Liver (tissue), 9 donors: ENCODE data around the gene MEIS3. TPM values are rescaled to one million over a fixed set of nuclear protein-coding genes. Genes with fewer than 3 reads are reported as not detected.
A peak's percentile ranks its signal among the peaks of the same experiment; 100 is the strongest.

Experiments
- DNase-seq: peaks from one replicate; pipeline ENCODE4 v3.0.0-alpha.2; 2017; ENCODE audit warnings: low spot score
- H3K27ac ChIP-seq, 2 donors: one replicate each; pipeline ENCODE4 v1.7.0; 2013; ENCODE audit warnings: inconsistent platforms in 2 of 2, low read length in 2 of 2, control low read depth in 1 of 2, low read depth in 1 of 2, mild to moderate bottlenecking in 1 of 2
- H3K27me3 ChIP-seq, 4 donors: one replicate each; pipeline versions ENCODE4 v1.6.1 to v1.7.0; 2013; ENCODE audit warnings: low read length in 3 of 4, inconsistent platforms in 1 of 4, mild to moderate bottlenecking in 1 of 4, moderate library complexity in 1 of 4; ENCODE audit not compliant: control insufficient read depth in 4 of 4, insufficient read depth in 4 of 4
- H3K36me3 ChIP-seq, 4 donors: one replicate each; pipeline versions ENCODE4 v1.6.1 to v1.7.0; 2013; ENCODE audit warnings: low read length in 3 of 4, mild to moderate bottlenecking in 3 of 4, low read depth in 1 of 4, moderate library complexity in 1 of 4; ENCODE audit not compliant: control insufficient read depth in 4 of 4, insufficient read depth in 3 of 4
- H3K4me1 ChIP-seq, 4 donors: one replicate each; pipeline versions ENCODE4 v1.6.1 to v1.7.0; 2013; ENCODE audit warnings: low read length in 3 of 4, mild to moderate bottlenecking in 3 of 4, moderate library complexity in 1 of 4; ENCODE audit not compliant: control insufficient read depth in 4 of 4, insufficient read depth in 4 of 4
- H3K4me3 ChIP-seq, 3 donors: one replicate each; pipeline versions ENCODE4 v1.6.1 to v1.7.0; 2013; ENCODE audit warnings: low read length in 3 of 3, control low read depth in 1 of 3, low read depth in 1 of 3, mild to moderate bottlenecking in 1 of 3
- H3K9ac ChIP-seq, 2 donors: one replicate each; pipeline ENCODE4 v1.7.0; 2013; ENCODE audit warnings: low read length in 2 of 2, mild to moderate bottlenecking in 2 of 2, moderate library complexity in 2 of 2, control low read depth in 1 of 2, low read depth in 1 of 2
- H3K9me3 ChIP-seq, 4 donors: one replicate each; pipeline versions ENCODE4 v1.6.1 to v1.7.0; 2013; ENCODE audit warnings: low read length in 3 of 4; ENCODE audit not compliant: control insufficient read depth in 4 of 4
- EGR1 ChIP-seq, 2 donors: IDR thresholded peaks; 2 replicates each; pipeline ENCODE4 v1.6.1; 2016 to 2018; ENCODE audit warnings: antibody characterized with exemption in 2 of 2, low read depth in 2 of 2
- FOXA1 ChIP-seq: IDR thresholded peaks from 2 replicates; pipeline ENCODE4 v1.6.1; 2016; ENCODE audit warnings: antibody characterized with exemption
- FOXA2 ChIP-seq: IDR thresholded peaks from 2 replicates; pipeline ENCODE4 v1.6.1; 2016; ENCODE audit warnings: antibody characterized with exemption
- GABPA ChIP-seq, 2 donors: IDR thresholded peaks in 1 of 2; conservative IDR thresholded peaks in 1 of 2; 2 replicates each; pipeline ENCODE4 v1.6.1; 2016; ENCODE audit warnings: antibody characterized with exemption in 2 of 2, mild to moderate bottlenecking in 1 of 2, moderate library complexity in 1 of 2
- HNF4A ChIP-seq, 2 donors: conservative IDR thresholded peaks; 2 replicates each; pipeline ENCODE4 v1.6.1; 2016; ENCODE audit warnings: antibody characterized with exemption in 2 of 2, mild to moderate bottlenecking in 2 of 2
- HNF4G ChIP-seq: IDR thresholded peaks from 2 replicates; pipeline ENCODE4 v1.6.1; 2016; ENCODE audit warnings: antibody characterized with exemption
- JUND ChIP-seq, 2 donors: IDR thresholded peaks; 2 replicates each; pipeline ENCODE4 v1.6.1; 2016; ENCODE audit warnings: antibody characterized with exemption in 2 of 2
- NR2F2 ChIP-seq: IDR thresholded peaks from 2 replicates; pipeline ENCODE4 v1.6.1; 2016; ENCODE audit warnings: antibody characterized with exemption
- RAD21 ChIP-seq, 2 donors: IDR thresholded peaks; 2 replicates each; pipeline ENCODE4 v1.6.1; 2016; ENCODE audit warnings: antibody characterized with exemption in 2 of 2, mild to moderate bottlenecking in 2 of 2
- SP1 ChIP-seq: IDR thresholded peaks from 2 replicates; pipeline ENCODE4 v1.6.1; 2018; ENCODE audit warnings: antibody characterized with exemption, mild to moderate bottlenecking
- TAF1 ChIP-seq: conservative IDR thresholded peaks from 2 replicates; pipeline ENCODE4 v1.6.1; 2016; ENCODE audit warnings: antibody characterized with exemption, mild to moderate bottlenecking
- YY1 ChIP-seq: IDR thresholded peaks from 2 replicates; pipeline ENCODE4 v1.6.1; 2016; ENCODE audit warnings: antibody characterized with exemption, mild to moderate bottlenecking
- WGBS: extraction: QIAGEN DNeasy Blood & Tissue Kit; methylation state at CpG from one replicate; pipeline ENCODE4 v1.1.7; 2013; 5-methylcytosine and 5-hydroxymethylcytosine counted together
- polyA plus RNA-seq, 2 donors: library from polyadenylated mRNA; stranded (reverse) in 1 of 2; unstranded in 1 of 2; fragments of 200-250 nt in 1 of 2; fragments of >200 nt in 1 of 2; fragmentation: Nextera tagmentation in 1 of 2; extraction: Ambion mirVana in 1 of 2; gene quantifications; one replicate each; pipeline versions ENCODE4 v1.2.1 to v1.2.3, GENCODE V29; 2013 to 2015
- total RNA-seq, 2 donors: library from RNA; depleted of rRNA; stranded (reverse); fragments of >200 nt; gene quantifications; one replicate each; pipeline ENCODE4 v1.2.3, GENCODE V29; 2014
- TF ChIP-seq, protein P1 (sequence below): IDR thresholded peaks from 2 replicates; pipeline ENCODE4 v1.6.1; 2016; ENCODE audit warnings: antibody characterized with exemption
- TF ChIP-seq, protein P2 (sequence below): IDR thresholded peaks from 2 replicates; pipeline ENCODE4 v1.6.1; 2016; ENCODE audit warnings: antibody characterized with exemption, mild to moderate bottlenecking
- TF ChIP-seq, protein P3 (sequence below): IDR thresholded peaks from 2 replicates; pipeline ENCODE4 v1.6.1; 2016; ENCODE audit warnings: antibody characterized with exemption
- donor health status: healthy.
- donor health status: healthy.
- donor health status: healthy.
- donor health status: healthy.
- donor health status: healthy.

MEIS3 gene
- total and polyA plus RNA-seq, 4 donors, result 0.50 to 1.3 (median 0.89) TPM

GRCh38 chr19:47375694-47376588 is 43.4 kb downstream of the MEIS3 start:
- no peak for DNase-seq
- Histone ChIP-seq H3K27me3 (no peaks in the 10 kb centered on the region), H3K36me3 (peaks cover 3 to 65% (median 26%) of the 10 kb centered on the region in 4 donors), H3K27ac (peak overlapping the region; percentile 29 to 46), H3K4me1 (peaks cover 7 to 16% (median 12%) of the 10 kb centered on the region in 4 donors), H3K9me3 (no peaks in the 10 kb centered on the region), H3K4me3 (no peak overlapping the region), H3K9ac (no peak overlapping the region)
- 97% methylated on average over 30 of the region's 30 CpGs for WGBS
- TF ChIP-seq GABPA (IDR thresholded peaks at IDR 0.05 in 1 of 2, conservative IDR thresholded peaks at IDR 0.05 in 1 of 2) (no peak), JUND (IDR thresholded peaks at IDR 0.05) (no peak), TAF1 (no peak), SP1 (no peak), FOXA1 (no peak), RAD21 (IDR thresholded peaks at IDR 0.05) (no peak), HNF4A (conservative IDR thresholded peaks at IDR 0.05) (no peak), EGR1 (IDR thresholded peaks at IDR 0.05; ENCODE audit: low read depth in 2 of 2) (no peak), NR2F2 (no peak), YY1 (no peak)
- TF ChIP-seq, protein P1, sequence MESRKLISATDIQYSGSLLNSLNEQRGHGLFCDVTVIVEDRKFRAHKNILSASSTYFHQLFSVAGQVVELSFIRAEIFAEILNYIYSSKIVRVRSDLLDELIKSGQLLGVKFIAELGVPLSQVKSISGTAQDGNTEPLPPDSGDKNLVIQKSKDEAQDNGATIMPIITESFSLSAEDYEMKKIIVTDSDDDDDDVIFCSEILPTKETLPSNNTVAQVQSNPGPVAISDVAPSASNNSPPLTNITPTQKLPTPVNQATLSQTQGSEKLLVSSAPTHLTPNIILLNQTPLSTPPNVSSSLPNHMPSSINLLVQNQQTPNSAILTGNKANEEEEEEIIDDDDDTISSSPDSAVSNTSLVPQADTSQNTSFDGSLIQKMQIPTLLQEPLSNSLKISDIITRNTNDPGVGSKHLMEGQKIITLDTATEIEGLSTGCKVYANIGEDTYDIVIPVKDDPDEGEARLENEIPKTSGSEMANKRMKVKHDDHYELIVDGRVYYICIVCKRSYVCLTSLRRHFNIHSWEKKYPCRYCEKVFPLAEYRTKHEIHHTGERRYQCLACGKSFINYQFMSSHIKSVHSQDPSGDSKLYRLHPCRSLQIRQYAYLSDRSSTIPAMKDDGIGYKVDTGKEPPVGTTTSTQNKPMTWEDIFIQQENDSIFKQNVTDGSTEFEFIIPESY, result no peak
- TF ChIP-seq, protein P2, sequence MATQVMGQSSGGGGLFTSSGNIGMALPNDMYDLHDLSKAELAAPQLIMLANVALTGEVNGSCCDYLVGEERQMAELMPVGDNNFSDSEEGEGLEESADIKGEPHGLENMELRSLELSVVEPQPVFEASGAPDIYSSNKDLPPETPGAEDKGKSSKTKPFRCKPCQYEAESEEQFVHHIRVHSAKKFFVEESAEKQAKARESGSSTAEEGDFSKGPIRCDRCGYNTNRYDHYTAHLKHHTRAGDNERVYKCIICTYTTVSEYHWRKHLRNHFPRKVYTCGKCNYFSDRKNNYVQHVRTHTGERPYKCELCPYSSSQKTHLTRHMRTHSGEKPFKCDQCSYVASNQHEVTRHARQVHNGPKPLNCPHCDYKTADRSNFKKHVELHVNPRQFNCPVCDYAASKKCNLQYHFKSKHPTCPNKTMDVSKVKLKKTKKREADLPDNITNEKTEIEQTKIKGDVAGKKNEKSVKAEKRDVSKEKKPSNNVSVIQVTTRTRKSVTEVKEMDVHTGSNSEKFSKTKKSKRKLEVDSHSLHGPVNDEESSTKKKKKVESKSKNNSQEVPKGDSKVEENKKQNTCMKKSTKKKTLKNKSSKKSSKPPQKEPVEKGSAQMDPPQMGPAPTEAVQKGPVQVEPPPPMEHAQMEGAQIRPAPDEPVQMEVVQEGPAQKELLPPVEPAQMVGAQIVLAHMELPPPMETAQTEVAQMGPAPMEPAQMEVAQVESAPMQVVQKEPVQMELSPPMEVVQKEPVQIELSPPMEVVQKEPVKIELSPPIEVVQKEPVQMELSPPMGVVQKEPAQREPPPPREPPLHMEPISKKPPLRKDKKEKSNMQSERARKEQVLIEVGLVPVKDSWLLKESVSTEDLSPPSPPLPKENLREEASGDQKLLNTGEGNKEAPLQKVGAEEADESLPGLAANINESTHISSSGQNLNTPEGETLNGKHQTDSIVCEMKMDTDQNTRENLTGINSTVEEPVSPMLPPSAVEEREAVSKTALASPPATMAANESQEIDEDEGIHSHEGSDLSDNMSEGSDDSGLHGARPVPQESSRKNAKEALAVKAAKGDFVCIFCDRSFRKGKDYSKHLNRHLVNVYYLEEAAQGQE, result no peak

GRCh38 chr19:47374876-47375693 is 44.2 kb downstream of the MEIS3 start:
- no peak overlapping the region for H3K9ac ChIP-seq
- H3K4me1 ChIP-seq, result peaks cover 7 to 16% (median 12%) of the 10 kb centered on the region in 4 donors
- 97% methylated on average over 30 of the region's 30 CpGs for WGBS
- H3K27ac ChIP-seq, result no peak overlapping the region
- H3K4me3 ChIP-seq, result no peak overlapping the region
- no peaks in the 10 kb centered on the region for H3K9me3 ChIP-seq
- DNase-seq, result no peak
- no peaks in the 10 kb centered on the region for H3K27me3 ChIP-seq
- H3K36me3 ChIP-seq, result peaks cover 3 to 57% (median 27%) of the 10 kb centered on the region in 4 donors
- no peak for TF ChIP-seq RAD21 (IDR thresholded peaks at IDR 0.05)
- TF ChIP-seq JUND (IDR thresholded peaks at IDR 0.05), result no peak
- no peak for TF ChIP-seq YY1
- TF ChIP-seq, protein P1, result no peak
- TF ChIP-seq, protein P2, result no peak
- TF ChIP-seq NR2F2, result no peak
- TF ChIP-seq HNF4G, result no peak
- TF ChIP-seq TAF1, result no peak
- no peak for TF ChIP-seq GABPA (IDR thresholded peaks at IDR 0.05 in 1 of 2, conservative IDR thresholded peaks at IDR 0.05 in 1 of 2)
- TF ChIP-seq, protein P3, sequence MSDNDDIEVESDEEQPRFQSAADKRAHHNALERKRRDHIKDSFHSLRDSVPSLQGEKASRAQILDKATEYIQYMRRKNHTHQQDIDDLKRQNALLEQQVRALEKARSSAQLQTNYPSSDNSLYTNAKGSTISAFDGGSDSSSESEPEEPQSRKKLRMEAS, result no peak
- TF ChIP-seq SP1, result no peak
- no peak for TF ChIP-seq FOXA2
